ENCODE measurements around the gene CASZ1.

Gene CASZ1

DNA sequence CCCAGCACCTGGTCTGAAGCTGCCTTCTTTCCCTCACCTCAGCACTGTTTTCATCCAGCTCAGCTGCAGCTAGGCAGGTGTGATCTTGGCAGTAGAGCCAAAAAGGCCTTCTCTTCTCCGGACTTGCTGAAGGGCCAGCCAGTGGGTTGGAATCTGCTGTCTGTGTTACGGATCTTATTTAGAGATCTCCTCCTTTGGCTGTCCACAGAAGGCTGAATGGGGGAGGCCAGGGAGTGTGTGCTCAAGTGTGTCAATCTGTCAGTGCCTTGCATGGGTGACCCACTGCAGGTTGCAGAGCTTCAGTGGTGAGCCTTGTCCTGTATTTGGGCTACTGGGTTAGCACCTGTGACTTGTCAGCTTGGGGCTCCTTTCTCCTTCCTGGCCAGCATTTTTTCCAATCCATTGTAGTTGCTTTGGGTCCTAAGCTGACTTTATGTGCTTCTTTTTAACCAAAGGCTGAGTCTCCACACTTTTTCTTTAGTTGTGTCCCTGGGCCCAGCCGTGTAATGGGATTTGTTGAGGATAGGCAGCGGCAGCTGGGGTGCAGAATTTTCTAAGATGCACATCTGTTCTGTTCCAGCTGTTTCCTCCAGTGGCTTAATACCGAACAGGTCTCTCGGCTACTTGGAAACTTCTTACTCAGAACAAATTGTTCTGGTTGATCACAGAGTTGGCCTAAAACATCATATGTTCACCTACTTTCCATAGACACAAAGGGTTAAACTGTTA is 194.9 kb downstream of the CASZ1 start:
- TF ChIP-seq, protein P1, sequence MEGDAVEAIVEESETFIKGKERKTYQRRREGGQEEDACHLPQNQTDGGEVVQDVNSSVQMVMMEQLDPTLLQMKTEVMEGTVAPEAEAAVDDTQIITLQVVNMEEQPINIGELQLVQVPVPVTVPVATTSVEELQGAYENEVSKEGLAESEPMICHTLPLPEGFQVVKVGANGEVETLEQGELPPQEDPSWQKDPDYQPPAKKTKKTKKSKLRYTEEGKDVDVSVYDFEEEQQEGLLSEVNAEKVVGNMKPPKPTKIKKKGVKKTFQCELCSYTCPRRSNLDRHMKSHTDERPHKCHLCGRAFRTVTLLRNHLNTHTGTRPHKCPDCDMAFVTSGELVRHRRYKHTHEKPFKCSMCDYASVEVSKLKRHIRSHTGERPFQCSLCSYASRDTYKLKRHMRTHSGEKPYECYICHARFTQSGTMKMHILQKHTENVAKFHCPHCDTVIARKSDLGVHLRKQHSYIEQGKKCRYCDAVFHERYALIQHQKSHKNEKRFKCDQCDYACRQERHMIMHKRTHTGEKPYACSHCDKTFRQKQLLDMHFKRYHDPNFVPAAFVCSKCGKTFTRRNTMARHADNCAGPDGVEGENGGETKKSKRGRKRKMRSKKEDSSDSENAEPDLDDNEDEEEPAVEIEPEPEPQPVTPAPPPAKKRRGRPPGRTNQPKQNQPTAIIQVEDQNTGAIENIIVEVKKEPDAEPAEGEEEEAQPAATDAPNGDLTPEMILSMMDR (IDR thresholded peaks at IDR 0.05; ENCODE audit: insufficient read depth, low read length, poor library complexity, severe bottlenecking) = no peak
- no peak for TF ChIP-seq EZH2phosphoT487 (conservative IDR thresholded peaks at IDR 0.05; ENCODE audit: low read length)
- Histone ChIP-seq H3K4me3 (ENCODE audit: insufficient read depth, low read length, poor library complexity, severe bottlenecking) (no peak overlapping the region), H3K9me3 (ENCODE audit: insufficient read depth, low read length) (no peaks in the 10 kb centered on the region), H3K79me2 (ENCODE audit: insufficient read depth, low read length) (no peaks in the 10 kb centered on the region), H3K9ac (ENCODE audit: low read length) (no peak overlapping the region), H3K9me2 (replicated peaks; ENCODE audit: insufficient read depth, low read length) (no peaks in the 10 kb centered on the region), H3K4me2 (ENCODE audit: low read depth, low read length, poor library complexity, severe bottlenecking) (no peak overlapping the region), H3F3A (ENCODE audit: insufficient read depth) (no peaks in the 10 kb centered on the region), H3K27ac (ENCODE audit: low read depth, low read length) (no peak overlapping the region), H3K36me3 (ENCODE audit: low read length) (no peaks in the 10 kb centered on the region), H2AFZ (ENCODE audit: low read depth, low read length, severe bottlenecking) (no peak overlapping the region), H4K20me1 (ENCODE audit: low read depth, low read length) (no peaks in the 10 kb centered on the region), H3K27me3 (ENCODE audit: low read length) (no peaks in the 10 kb centered on the region)

DNA sequence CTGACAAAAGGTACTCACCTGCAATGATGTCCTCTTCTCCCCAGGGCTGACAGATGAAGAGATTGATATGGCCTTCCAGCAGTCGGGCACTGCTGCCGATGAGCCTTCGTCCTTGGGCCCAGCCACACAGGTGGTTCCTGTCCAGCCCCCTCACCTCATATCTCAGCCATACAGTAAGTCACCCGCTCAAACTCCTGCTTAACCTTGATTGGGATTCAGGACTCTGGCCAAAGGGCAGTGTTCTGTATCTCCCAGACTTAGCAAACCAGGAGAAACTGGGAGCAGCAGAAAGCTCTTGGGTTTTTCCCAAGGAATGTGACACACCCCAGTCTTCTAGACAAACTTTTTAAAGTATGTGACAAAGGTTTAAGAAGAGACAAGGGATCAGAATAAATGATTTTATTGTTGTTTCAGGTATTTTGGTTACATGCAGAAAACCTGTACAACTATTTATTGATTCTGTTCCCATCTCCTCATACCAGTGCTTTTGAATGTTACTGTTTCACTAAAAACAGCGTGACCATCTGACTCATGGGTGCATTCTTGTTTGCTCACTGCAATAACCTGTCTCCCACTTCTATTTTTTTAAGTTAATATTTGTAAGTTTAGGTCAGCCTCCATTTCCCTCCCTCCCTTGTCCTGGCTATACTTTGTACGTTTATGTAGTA is 197.1 kb downstream of the CASZ1 start:
- Histone ChIP-seq H3K4me3 (ENCODE audit: insufficient read depth, low read length, poor library complexity, severe bottlenecking) (no peak overlapping the region), H3K79me2 (ENCODE audit: insufficient read depth, low read length) (no peaks in the 10 kb centered on the region), H3K36me3 (ENCODE audit: low read length) (no peaks in the 10 kb centered on the region), H3K9ac (ENCODE audit: low read length) (no peak overlapping the region), H3K27ac (ENCODE audit: low read depth, low read length) (no peak overlapping the region), H3F3A (ENCODE audit: insufficient read depth) (no peaks in the 10 kb centered on the region), H3K9me2 (replicated peaks; ENCODE audit: insufficient read depth, low read length) (no peaks in the 10 kb centered on the region), H4K20me1 (ENCODE audit: low read depth, low read length) (no peaks in the 10 kb centered on the region), H3K4me2 (ENCODE audit: low read depth, low read length, poor library complexity, severe bottlenecking) (no peak overlapping the region), H2AFZ (ENCODE audit: low read depth, low read length, severe bottlenecking) (no peak overlapping the region), H3K9me3 (ENCODE audit: insufficient read depth, low read length) (no peaks in the 10 kb centered on the region), H3K27me3 (ENCODE audit: low read length) (no peaks in the 10 kb centered on the region)
- no peak for TF ChIP-seq EZH2phosphoT487 (conservative IDR thresholded peaks at IDR 0.05; ENCODE audit: low read length)
- TF ChIP-seq, protein P1 (IDR thresholded peaks at IDR 0.05; ENCODE audit: insufficient read depth, low read length, poor library complexity, severe bottlenecking) = no peak

DNA sequence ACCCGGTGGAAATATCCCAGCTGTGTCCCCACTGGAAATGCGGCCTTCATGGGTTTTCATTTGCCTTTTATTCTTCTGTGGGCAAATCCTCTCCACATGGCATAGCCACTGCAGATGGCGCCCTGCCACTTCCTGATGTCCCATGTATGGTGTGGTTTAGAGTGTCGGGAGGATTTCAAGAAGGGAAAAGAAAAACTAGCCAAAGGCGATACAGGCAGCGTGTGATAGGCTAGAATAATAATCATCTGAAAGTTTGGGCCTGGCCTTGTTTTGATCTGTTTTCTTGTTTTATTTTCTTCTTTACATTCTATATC is 198.1 kb downstream of the CASZ1 start:
- H3K9ac ChIP-seq (ENCODE audit: low read length) = no peak overlapping the region
- H3K79me2 ChIP-seq (ENCODE audit: insufficient read depth, low read length) = no peaks in the 10 kb centered on the region
- H3K4me3 ChIP-seq (ENCODE audit: insufficient read depth, low read length, poor library complexity, severe bottlenecking) = no peak overlapping the region
- no peaks in the 10 kb centered on the region for H4K20me1 ChIP-seq (ENCODE audit: low read depth, low read length)
- H3F3A ChIP-seq (ENCODE audit: insufficient read depth) = no peaks in the 10 kb centered on the region
- H3K27me3 ChIP-seq (ENCODE audit: low read length) = no peaks in the 10 kb centered on the region
- H2AFZ ChIP-seq (ENCODE audit: low read depth, low read length, severe bottlenecking) = no peak overlapping the region
- no peak overlapping the region for H3K4me2 ChIP-seq (ENCODE audit: low read depth, low read length, poor library complexity, severe bottlenecking)
- no peaks in the 10 kb centered on the region for H3K9me2 ChIP-seq (replicated peaks; ENCODE audit: insufficient read depth, low read length)
- no peaks in the 10 kb centered on the region for H3K36me3 ChIP-seq (ENCODE audit: low read length)
- no peaks in the 10 kb centered on the region for H3K9me3 ChIP-seq (ENCODE audit: insufficient read depth, low read length)
- TF ChIP-seq, protein P1 (IDR thresholded peaks at IDR 0.05; ENCODE audit: insufficient read depth, low read length, poor library complexity, severe bottlenecking) = no peak
- no peak for TF ChIP-seq EZH2phosphoT487 (conservative IDR thresholded peaks at IDR 0.05; ENCODE audit: low read length)
- H3K27ac ChIP-seq (ENCODE audit: low read depth, low read length) = no peak overlapping the region
